Trophoblast cell (in vitro differentiated cells and primary cell): ENCODE measurements around the gene MUL1.

ENCODE experiments used
- DNase-seq, 2 donors: peaks; one replicate each; pipeline ENCODE4 v3.0.0-alpha.2; 2016
- H2AFZ ChIP-seq: 2 replicates; pipeline ENCODE4 v1.6.1; 2013; ENCODE audit warnings: low read length, moderate library complexity, mild to moderate bottlenecking; ENCODE audit not compliant: insufficient read depth, poor library complexity
- H2AK5ac ChIP-seq: 2 replicates; pipeline ENCODE4 v1.6.1; 2013; ENCODE audit warnings: mild to moderate bottlenecking, low read length
- H2BK120ac ChIP-seq: 2 replicates; pipeline ENCODE4 v1.6.1; 2013; ENCODE audit warnings: low read length, mild to moderate bottlenecking, moderate library complexity; ENCODE audit not compliant: insufficient read depth, poor library complexity
- H2BK12ac ChIP-seq: 2 replicates; pipeline ENCODE4 v1.6.1; 2013; ENCODE audit warnings: mild to moderate bottlenecking, low read length, moderate library complexity
- H2BK5ac ChIP-seq: 2 replicates; pipeline ENCODE4 v1.6.1; 2013; ENCODE audit warnings: low read length, low read depth, moderate library complexity, mild to moderate bottlenecking; ENCODE audit not compliant: poor library complexity
- H3K14ac ChIP-seq: 2 replicates; pipeline ENCODE4 v1.6.1; 2013; ENCODE audit warnings: mild to moderate bottlenecking, low read length
- H3K18ac ChIP-seq: 2 replicates; pipeline ENCODE4 v1.6.1; 2013; ENCODE audit warnings: mild to moderate bottlenecking, low read length
- H3K23ac ChIP-seq: 2 replicates; pipeline ENCODE4 v1.6.1; 2013; ENCODE audit warnings: low read length
- H3K27ac ChIP-seq: 2 replicates; pipeline ENCODE4 v1.5.1; 2013; ENCODE audit warnings: low read depth, mild to moderate bottlenecking, inconsistent platforms, low read length, moderate library complexity
- H3K27me3 ChIP-seq: 2 replicates; pipeline ENCODE4 v1.6.1; 2013; ENCODE audit warnings: inconsistent platforms, mild to moderate bottlenecking, low read length, moderate library complexity; ENCODE audit not compliant: insufficient read depth
- H3K36me3 ChIP-seq, 2 experiments: 1 replicate in 1 of 2; 2 replicates in 1 of 2; pipeline ENCODE4 v1.6.1; 2013; ENCODE audit warnings: low read length in 2 of 2, mild to moderate bottlenecking in 2 of 2, moderate library complexity in 1 of 2; ENCODE audit not compliant: insufficient read depth in 2 of 2, control insufficient read depth in 1 of 2
- H3K4ac ChIP-seq: 2 replicates; pipeline ENCODE4 v1.6.1; 2013; ENCODE audit warnings: low read depth, mild to moderate bottlenecking, low read length, moderate library complexity
- H3K4me1 ChIP-seq, 2 experiments: 1 replicate in 1 of 2; 2 replicates in 1 of 2; pipeline ENCODE4 v1.6.1; 2013; ENCODE audit warnings: low read length in 2 of 2, mild to moderate bottlenecking in 2 of 2, moderate library complexity in 1 of 2; ENCODE audit not compliant: insufficient read depth in 2 of 2, control insufficient read depth in 1 of 2
- H3K4me2 ChIP-seq: 2 replicates; pipeline ENCODE4 v1.6.1; 2013; ENCODE audit warnings: inconsistent platforms, mild to moderate bottlenecking, low read length, moderate library complexity
- H3K4me3 ChIP-seq: 2 replicates; pipeline ENCODE4 v1.5.1; 2013; ENCODE audit warnings: mild to moderate bottlenecking, low read depth, low read length, inconsistent platforms
- H3K79me1 ChIP-seq: one replicate; pipeline ENCODE4 v1.6.1; 2013; ENCODE audit warnings: low read length
- H3K79me2 ChIP-seq: 2 replicates; pipeline ENCODE4 v1.6.1; 2013; ENCODE audit warnings: low read length, mild to moderate bottlenecking; ENCODE audit not compliant: control insufficient read depth, insufficient read depth, poor library complexity
- H3K9ac ChIP-seq: 2 replicates; pipeline ENCODE4 v1.6.1; 2013; ENCODE audit warnings: mild to moderate bottlenecking, low read length
- H3K9me3 ChIP-seq: 2 replicates; pipeline ENCODE4 v1.6.1; 2013; ENCODE audit warnings: low read depth, mild to moderate bottlenecking, control low read depth, inconsistent platforms, low read length; ENCODE audit not compliant: insufficient read depth
- H4K12ac ChIP-seq: 2 replicates; pipeline ENCODE4 v1.6.1; 2013; ENCODE audit warnings: low read depth, mild to moderate bottlenecking, low read length, moderate library complexity
- H4K8ac ChIP-seq: 2 replicates; pipeline ENCODE4 v1.6.1; 2013; ENCODE audit warnings: low read depth, mild to moderate bottlenecking, low read length, moderate library complexity
- H4K91ac ChIP-seq: one replicate; pipeline ENCODE4 v1.6.1; 2013; ENCODE audit warnings: low read depth, mild to moderate bottlenecking, low read length, moderate library complexity
- WGBS: extraction: QIAGEN DNeasy Blood & Tissue Kit; methylation state at CpG from one replicate; pipeline ENCODE4 v1.1.7; 2013; ENCODE audit warnings: missing lambda C conversion rate; ENCODE audit not compliant: insufficient read length, insufficient coverage; ENCODE audit errors: extremely low coverage; 5-methylcytosine and 5-hydroxymethylcytosine counted together

Gene MUL1

GRCh38 chr1:20538760-20539551, 31.0 kb upstream of the MUL1 start:
- Histone ChIP-seq H3K27me3 (no peaks in the 10 kb centered on the region), H2BK5ac (no peak overlapping the region), H3K27ac (no peak overlapping the region), H2AK5ac (no peak overlapping the region), H2BK120ac (no peak overlapping the region), H3K9me3 (no peaks in the 10 kb centered on the region), H4K91ac (no peak overlapping the region), H3K9ac (no peak overlapping the region), H3K23ac (no peak overlapping the region), H3K14ac (no peak overlapping the region), H3K79me2 (no peaks in the 10 kb centered on the region), H4K12ac (no peak overlapping the region), H3K4me1 (no peaks in the 10 kb centered on the region), H2BK12ac (no peak overlapping the region), H3K4ac (no peak overlapping the region), H2AFZ (no peak overlapping the region), H3K4me2 (no peak overlapping the region), H4K8ac (no peak overlapping the region), H3K36me3 (no peaks in the 10 kb centered on the region), H3K18ac (no peak overlapping the region), H3K4me3 (no peak overlapping the region), H3K79me1 (no peaks in the 10 kb centered on the region)
- no peak for DNase-seq
- WGBS: no CpG with 5 or more reads among the region's 3 CpGs

DNA sequence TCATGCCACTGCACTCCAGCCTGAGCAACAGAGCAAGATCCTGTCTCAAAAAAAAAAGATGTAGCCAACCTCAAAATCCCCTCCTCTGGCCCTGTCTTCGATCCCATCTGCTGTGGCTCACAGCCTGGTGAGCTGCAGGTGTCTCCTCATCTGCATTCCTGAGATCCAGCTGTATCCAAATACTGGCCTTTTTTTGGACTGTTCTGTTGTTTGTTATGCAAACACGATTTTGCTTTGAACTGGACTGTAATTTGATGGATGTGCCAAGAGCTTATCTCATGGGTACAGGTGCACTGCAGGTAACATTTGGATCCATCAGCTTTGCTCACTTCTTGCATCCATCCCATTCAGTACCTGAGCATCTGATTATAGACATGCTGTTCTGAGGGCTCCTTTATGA, 30.3 kb upstream of the MUL1 start:
- Histone ChIP-seq H3K36me3 (no peaks in the 10 kb centered on the region), H3K79me1 (no peaks in the 10 kb centered on the region), H3K9me3 (no peaks in the 10 kb centered on the region), H3K4me3 (no peak overlapping the region), H3K4ac (no peak overlapping the region), H3K18ac (no peak overlapping the region), H3K9ac (no peak overlapping the region), H4K91ac (no peak overlapping the region), H2AFZ (no peak overlapping the region), H2BK5ac (no peak overlapping the region), H3K79me2 (no peaks in the 10 kb centered on the region), H3K4me2 (no peak overlapping the region), H3K14ac (no peak overlapping the region), H2BK12ac (no peak overlapping the region), H4K8ac (no peak overlapping the region), H2AK5ac (no peak overlapping the region), H3K4me1 (no peaks in the 10 kb centered on the region), H4K12ac (no peak overlapping the region), H3K27ac (no peak overlapping the region), H2BK120ac (no peak overlapping the region), H3K27me3 (no peaks in the 10 kb centered on the region), H3K23ac (no peak overlapping the region)
- no peak for DNase-seq
- WGBS: no CpG with 5 or more reads among the region's 2 CpGs

GRCh38 chr1:20534659-20535417, 26.9 kb upstream of the MUL1 start:
- H3K4ac ChIP-seq: no peak overlapping the region
- no peak overlapping the region for H3K9ac ChIP-seq
- H3K4me2 ChIP-seq: no peak overlapping the region
- H3K79me2 ChIP-seq: no peaks in the 10 kb centered on the region
- H2AFZ ChIP-seq: no peak overlapping the region
- no peak overlapping the region for H2BK5ac ChIP-seq
- no peaks in the 10 kb centered on the region for H3K36me3 ChIP-seq
- DNase-seq: no peak
- no peak overlapping the region for H2BK120ac ChIP-seq
- H3K4me3 ChIP-seq: no peak overlapping the region
- H3K27me3 ChIP-seq: no peaks in the 10 kb centered on the region
- no peak overlapping the region for H4K8ac ChIP-seq
- H3K14ac ChIP-seq: no peak overlapping the region
- no peak overlapping the region for H3K27ac ChIP-seq
- WGBS: no CpG with 5 or more reads among the region's 12 CpGs
- no peaks in the 10 kb centered on the region for H3K79me1 ChIP-seq
- no peak overlapping the region for H3K18ac ChIP-seq
- H4K12ac ChIP-seq: no peak overlapping the region
- no peak overlapping the region for H2AK5ac ChIP-seq
- no peak overlapping the region for H2BK12ac ChIP-seq
- no peaks in the 10 kb centered on the region for H3K9me3 ChIP-seq
- no peak overlapping the region for H3K23ac ChIP-seq
- no peaks in the 10 kb centered on the region for H3K4me1 ChIP-seq
- H4K91ac ChIP-seq: no peak overlapping the region

GRCh38 chr1:20533635-20534034, 25.7 kb upstream of the MUL1 start:
- Histone ChIP-seq H3K79me1 (no peaks in the 10 kb centered on the region), H3K4ac (no peak overlapping the region)

More at GRCh38 chr1:20533635-20534034, 25.7 kb upstream of the MUL1 start:
- Histone ChIP-seq H3K4me1 (no peaks in the 10 kb centered on the region), H3K23ac (no peak overlapping the region), H3K27me3 (no peaks in the 10 kb centered on the region), H3K9ac (no peak overlapping the region), H3K79me2 (no peaks in the 10 kb centered on the region), H3K27ac (no peak overlapping the region), H3K36me3 (no peaks in the 10 kb centered on the region), H2BK120ac (no peak overlapping the region), H3K4me3 (no peak overlapping the region), H3K9me3 (no peaks in the 10 kb centered on the region), H4K12ac (no peak overlapping the region), H3K4me2 (no peak overlapping the region), H3K14ac (no peak overlapping the region), H4K8ac (no peak overlapping the region), H2AK5ac (no peak overlapping the region), H2BK5ac (no peak overlapping the region), H4K91ac (no peak overlapping the region), H3K18ac (no peak overlapping the region), H2BK12ac (no peak overlapping the region), H2AFZ (no peak overlapping the region)
- no peak for DNase-seq
- no CpG with 5 or more reads among the region's 4 CpGs for WGBS
